GM19438 (cell line): Measurements from ENCODE around the gene TMC1.

Experiments
- ATAC-seq: cut with Tn5 transposase; IDR thresholded peaks from one replicate; pipeline ENCODE4 v1.9.1; 2021; ENCODE audit warnings: low read depth; ENCODE audit not compliant: unreplicated experiment

TMC1 gene

DNA sequence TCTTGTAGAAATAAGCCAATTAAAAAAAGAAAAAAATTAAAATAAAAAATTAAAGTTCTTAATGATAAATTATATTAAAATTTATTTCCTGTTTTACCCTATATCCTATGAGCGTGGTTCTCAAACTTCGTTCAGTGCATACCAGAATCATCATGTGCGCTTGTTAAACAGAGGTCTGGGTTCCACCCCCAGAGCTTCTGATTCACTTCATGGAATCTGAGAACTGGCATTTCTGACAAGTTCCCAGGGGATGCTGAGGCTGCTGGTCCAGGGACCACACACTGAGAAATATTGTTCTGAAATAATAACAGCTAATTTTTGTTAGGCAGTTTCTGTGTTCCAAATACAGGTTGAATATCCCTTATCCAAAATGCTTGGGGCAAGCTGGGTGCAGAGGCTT lies 79.3 kb downstream of the TMC1 start:
- ATAC-seq = no peak

DNA sequence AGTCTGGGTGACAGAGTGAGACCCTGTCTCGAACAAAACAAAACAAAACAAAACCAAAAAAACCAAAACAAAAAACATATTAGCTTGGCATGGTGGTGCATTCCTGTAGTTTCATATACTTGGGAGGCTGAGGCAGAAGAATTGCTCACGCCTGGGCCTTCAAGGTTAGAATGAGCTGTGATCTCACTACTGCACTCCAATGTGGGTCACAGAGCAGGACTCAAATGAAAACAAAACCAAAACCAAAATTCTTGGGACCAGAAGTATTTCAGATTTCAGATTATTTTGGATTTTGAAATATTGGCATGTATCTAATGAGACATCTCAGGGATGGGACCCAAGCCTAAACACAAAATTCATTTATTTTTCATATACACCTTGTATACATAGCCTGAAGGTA lies 80.2 kb downstream of the TMC1 start:
- no peak for ATAC-seq

DNA sequence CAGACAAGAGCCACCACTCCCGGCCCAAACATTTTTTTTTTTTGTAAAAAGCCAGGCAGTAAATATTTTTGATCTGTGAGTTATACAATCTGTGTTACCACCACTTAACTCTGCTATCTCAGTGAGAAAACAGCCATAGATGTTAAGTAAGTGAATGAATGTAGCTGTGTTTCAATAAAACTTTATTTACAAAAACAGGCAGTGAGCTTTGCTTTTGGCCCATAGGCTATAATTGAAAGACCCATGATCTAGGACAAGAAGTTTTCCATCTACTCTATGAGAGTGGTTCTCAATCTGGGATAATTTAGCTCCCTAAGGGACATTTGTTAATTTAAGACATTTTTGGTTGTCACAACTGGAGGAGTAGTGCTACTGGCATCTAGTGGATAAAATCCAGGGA lies 91.0 kb downstream of the TMC1 start:
- no peak for ATAC-seq

GRCh38 chr9:72614067-72614466 lies 92.7 kb downstream of the TMC1 start:
- no peak for ATAC-seq

DNA sequence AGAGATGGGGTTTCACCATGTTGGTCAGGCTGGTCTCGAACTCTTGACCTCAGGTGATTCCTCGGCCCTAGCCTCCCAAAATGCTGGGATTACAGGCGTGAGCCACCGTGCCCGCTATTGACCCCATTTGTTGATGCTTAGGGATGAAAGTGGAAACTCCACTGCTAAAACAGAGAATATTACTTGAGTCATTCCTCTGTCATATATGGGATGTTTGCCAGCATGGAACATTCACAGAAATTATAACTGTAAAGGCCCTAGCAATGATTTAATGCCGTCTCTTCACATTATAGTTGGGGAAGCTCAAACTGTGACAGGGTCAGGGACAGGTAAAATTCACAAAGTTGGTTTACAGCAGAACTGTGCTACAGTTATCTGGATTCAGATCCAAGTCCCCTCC lies 94.5 kb downstream of the TMC1 start:
- ATAC-seq = no peak

- no peak for ATAC-seq
Measured at GRCh38 chr9:72618811-72619210, 97.4 kb downstream of the TMC1 start.

GRCh38 chr9:72622186-72622585 lies 100.8 kb downstream of the TMC1 start:
- ATAC-seq = no peak

- ATAC-seq = no peak
Measured at GRCh38 chr9:72623156-72623555, 101.7 kb downstream of the TMC1 start.

DNA sequence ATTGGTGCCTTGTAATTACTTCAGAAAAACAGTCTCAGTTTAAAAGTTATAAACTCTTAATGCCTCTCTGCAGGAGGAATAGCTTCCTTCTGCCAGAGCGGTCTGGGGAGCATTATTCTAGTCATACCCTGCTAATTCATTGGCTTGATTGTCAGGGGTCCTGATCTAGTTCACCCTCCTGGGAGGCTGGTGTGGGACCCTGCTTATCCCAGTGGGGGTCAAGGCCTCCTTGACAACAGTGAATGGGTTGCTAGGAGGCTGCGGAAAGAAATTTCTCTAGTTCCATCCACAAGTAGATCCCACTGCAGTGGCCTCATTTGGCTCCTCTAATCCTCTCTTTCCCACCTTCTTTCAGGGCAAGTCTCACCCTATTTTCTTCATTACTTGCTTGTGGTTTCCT lies 105.7 kb downstream of the TMC1 start:
- ATAC-seq = no peak

GRCh38 chr9:72627956-72628540 lies 106.6 kb downstream of the TMC1 start:
- ATAC-seq = no peak

DNA sequence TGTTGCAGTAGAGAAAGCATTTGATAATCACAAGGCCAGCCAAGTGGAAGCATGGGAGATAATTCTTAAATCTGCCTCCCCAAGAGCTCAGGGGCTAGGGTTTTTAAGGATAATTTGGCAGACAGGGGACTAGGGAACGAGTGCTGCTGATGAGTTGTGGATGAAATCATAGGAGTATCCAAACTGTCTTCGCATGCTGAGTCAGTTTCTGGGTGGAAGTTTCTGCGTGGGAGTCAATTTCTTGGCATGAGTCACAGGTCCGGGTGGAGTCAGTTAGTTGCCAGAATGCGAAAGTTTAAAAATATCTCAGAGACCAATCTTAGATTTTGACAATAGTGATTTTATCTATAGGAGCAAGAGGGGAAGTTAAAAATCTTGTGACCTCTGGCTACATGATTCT lies 112.6 kb downstream of the TMC1 start:
- no peak for ATAC-seq

DNA sequence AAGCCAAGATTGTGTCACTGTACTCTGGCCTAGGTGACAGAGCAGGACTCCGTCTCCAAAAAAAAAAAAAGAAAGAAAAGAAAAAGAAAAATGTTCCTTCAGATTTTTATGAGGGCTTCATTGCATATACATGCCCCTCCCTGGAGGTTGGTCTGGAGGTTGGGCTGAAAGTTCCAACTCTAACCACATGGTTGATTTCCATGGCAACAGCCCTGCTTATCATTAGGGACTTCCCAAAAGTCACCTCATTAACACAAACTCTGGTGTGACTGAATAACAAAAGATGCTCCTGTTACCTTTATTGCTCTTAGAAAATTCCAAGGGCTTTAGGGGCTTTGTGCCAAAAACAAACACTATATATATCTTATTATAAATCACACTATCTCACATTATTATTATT lies 113.8 kb downstream of the TMC1 start:
- peak; percentile 86 for ATAC-seq

DNA sequence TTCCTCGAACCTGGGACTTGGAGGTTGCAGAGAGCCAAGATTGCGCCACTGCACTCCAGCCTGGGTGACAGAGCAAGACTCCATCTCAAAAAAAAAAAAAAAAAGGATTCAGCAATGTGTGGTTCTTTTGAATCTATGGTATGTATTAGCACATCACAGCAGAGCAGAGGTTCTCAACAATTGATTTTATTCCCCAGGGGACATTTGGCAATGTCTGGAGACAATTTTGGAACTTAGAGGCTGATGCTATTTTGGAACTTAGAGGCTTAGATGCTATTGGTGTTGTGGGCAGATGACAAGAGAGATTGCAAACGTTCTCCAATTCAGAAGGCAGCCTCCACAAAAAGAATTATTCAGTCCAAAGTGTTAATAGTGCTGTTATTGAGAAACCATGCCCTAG lies 115.2 kb downstream of the TMC1 start:
- ATAC-seq = no peak

- ATAC-seq = no peak
Measured at GRCh38 chr9:72643651-72644050, 122.2 kb downstream of the TMC1 start.

GRCh38 chr9:72646061-72646460 lies 124.7 kb downstream of the TMC1 start:
- ATAC-seq = no peak

DNA sequence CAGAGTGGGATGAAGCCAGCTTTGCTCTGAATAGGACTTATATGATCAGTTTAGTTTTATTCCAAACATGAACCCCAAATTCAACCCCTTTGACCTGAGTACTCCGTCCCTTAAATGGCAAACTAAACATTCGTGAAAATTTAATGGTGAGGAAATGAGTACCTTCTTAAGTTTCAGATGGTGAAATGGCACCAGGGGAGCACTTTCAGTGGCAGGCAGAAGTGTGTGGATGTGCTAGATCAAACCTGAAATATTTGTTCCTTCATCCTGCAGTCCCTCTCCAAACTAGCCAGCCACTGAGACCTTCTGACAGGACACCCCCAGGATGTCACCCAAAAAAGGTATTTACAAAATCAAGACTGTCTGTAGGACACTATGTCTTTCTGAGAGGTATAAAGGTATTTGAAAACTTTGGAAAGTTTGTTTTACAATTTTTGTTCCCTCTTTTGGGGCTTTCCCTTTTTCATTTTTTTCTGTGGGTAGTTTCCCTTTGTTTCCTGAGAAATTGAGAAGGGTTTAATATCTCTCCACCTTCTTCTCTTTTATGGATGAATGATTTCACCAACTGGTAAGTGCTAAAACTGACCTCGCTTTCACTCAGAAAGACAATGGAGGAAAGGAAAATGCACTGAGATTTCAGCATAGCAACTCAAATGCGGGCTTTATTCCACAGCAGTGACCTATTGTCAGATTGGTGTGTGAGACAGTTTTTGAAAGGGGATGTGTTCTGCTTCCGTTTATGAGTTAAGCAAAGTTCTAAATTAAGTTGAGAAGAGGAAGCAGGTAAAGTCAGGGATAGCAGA lies 127.1 kb downstream of the TMC1 start:
- ATAC-seq = no peak

- ATAC-seq = no peak
Measured at GRCh38 chr9:72649127-72649442, 127.7 kb downstream of the TMC1 start.

DNA sequence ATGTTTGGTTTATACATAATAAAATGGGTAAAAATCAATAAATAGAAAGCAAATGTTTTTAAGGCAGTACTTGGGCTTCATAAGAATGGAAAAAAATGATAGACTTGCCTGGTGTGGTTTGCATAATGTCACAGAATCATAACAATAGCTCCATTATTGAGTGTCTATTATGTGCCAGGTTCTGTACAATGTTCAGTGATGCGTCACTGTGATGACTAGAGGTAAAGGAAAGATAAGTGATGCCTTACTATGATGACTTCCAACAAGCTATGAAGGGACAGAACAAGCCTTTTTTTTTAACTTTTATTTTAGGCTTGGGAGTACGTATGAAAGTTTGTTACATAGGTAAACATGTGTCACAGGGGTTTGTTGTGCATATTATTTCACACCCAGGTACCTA lies 128.8 kb downstream of the TMC1 start:
- ATAC-seq = no peak

DNA sequence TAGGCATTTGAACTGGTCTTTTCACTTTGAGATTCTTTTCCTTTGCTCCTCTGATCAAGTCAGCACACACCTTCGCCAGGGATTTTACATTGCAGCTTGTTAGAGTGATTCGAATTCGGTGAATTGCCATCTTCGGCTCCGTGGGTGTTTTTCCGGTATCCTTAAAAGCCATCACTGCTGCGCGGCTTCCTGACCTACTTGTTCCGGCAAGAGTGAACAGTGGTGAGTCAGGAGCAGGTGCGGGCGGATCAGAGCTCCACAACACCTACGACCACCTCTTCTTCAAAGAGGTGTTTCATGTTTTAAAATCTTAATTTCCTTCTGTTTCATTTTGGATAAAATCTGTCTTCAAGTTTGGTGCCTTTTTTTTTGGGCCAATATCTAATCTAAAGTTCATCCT lies 134.6 kb downstream of the TMC1 start:
- ATAC-seq = no peak

DNA sequence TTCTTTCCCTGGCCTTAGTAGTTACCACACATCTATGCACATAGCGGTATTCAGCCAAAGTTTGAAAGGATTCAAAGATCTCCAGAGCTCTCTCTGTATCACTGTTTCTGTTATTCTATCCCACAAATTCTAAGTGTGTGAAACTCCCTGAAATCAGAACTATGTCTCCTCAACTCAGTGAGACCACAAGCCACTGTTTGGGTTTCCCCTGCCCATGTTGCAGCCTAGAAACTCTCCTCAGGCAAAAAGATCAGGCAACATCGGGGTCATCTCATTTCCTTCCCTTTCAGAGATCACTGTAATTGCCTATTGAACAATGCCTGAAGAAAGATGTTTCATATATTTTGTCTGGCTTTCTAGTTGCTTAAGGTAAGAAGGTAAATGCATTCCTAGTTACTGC lies 135.6 kb downstream of the TMC1 start:
- no peak for ATAC-seq

DNA sequence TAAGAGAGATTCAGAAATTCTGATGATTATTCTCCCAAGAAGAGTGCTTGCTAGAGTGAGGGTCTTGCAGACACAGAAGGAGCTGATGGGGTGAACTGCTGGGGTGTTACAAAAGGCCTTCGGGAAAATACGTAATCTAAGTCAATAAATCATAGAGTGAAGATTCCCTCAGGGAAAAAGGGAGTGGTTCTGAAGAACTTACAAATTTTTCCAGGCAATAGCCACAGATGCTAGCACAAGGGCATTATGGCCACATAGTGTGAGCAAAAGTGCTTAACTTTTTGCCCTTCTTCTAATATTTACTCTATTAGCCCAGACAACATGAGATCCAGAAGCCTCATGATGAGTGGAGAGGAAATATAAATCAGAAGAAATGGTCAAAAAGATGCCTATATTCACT lies 137.3 kb downstream of the TMC1 start:
- ATAC-seq = no peak

DNA sequence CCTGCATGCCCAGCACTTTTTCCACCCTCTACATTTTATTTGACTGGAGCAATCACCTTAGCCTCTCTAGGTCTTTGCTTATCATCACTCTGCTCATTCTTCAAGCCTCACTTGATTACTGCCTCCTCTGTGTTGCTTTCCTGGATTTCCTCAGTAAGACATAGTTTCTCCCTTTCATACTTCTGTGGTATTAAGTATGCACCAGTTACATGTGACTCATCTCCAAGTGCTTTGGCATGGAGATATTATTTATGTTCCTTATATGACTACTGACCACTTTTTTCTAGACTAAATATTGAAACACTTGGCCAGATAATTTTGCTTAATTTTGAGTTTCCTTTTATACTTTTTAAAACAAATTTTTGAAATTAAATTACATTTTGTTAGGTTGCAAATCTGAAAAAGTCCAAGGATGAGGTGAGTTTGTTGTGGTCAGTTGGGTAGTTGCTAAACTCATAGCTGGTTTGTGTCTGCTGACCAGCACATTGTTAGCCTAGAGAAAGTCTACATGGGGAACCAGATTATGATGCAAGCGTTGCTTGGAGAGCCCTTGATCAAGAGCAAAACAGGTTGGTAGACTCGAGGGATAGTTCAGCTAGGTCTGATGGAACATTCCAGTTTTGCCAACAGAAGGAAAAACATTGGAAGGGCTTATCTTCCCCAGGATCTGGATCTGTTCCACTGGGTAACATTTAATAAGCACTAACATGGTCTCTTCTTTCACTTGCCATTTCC lies 140.2 kb downstream of the TMC1 start:
- ATAC-seq = no peak
